ENCODE measurements around the gene MICA.

DNA sequence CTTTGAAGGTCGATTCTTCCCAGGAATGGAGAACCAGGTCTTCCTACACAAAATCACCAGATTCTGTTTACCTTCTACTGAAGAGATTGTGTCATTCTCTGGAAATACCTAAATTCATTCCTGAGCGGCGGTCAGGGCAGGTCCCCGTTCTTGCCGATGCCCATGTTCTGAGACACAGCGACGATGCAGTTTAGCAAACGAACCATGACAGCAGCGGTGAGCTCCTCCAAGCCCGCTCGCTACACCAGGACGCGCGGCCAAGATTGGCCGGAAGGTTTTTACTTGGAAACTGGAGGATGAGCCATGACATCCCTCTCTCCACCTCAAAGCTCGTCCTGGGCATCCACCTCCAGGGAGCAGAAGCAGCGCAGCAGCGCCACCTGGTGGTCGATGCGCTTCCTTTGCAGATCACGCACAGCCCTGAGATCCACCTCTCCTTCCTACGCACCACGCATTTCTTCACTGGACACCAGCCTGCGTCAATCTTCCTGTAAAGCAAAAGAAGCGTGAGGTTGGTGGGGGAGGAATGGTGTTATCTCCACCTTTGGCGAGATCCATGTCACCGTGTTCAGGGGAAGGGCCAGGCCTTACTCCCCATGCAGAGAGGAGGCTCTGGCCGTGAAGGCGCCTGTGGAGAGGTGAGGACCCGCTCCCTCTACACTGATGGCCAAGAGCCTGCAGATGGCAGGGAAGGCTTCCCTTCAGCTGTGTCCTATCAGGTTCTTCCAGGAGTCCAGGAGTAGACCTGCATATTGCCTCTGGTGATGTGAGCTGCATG is 36.5 kb upstream of the MICA start:
- TF ChIP-seq BHLHE40 (IDR thresholded peaks at IDR 0.05; ENCODE audit: borderline replicate concordance) (no peak), ELF4 (IDR thresholded peaks at IDR 0.05) (no peak), TARDBP (IDR thresholded peaks at IDR 0.05) (no peak), FOXA1 (IDR thresholded peaks at IDR 0.05) (no peak), SP1 (IDR thresholded peaks at IDR 0.05) (no peak), SUZ12 (IDR thresholded peaks at IDR 0.05) (no peak), FOXM1 (IDR thresholded peaks at IDR 0.05; ENCODE audit: borderline replicate concordance) (no peak), NFRKB (IDR thresholded peaks at IDR 0.05) (no peak), FOXK2 (IDR thresholded peaks at IDR 0.05) (no peak), ARNT (IDR thresholded peaks at IDR 0.05) (no peak), HDGF (IDR thresholded peaks at IDR 0.05; ENCODE audit: borderline replicate concordance) (0 out of 2 replicates have a peak, but pooled peaks have one; percentile 33), CTBP1 (IDR thresholded peaks at IDR 0.05; ENCODE audit: borderline replicate concordance) (no peak), ZNF384 (IDR thresholded peaks at IDR 0.05) (no peak)
- TF ChIP-seq, protein P1, sequence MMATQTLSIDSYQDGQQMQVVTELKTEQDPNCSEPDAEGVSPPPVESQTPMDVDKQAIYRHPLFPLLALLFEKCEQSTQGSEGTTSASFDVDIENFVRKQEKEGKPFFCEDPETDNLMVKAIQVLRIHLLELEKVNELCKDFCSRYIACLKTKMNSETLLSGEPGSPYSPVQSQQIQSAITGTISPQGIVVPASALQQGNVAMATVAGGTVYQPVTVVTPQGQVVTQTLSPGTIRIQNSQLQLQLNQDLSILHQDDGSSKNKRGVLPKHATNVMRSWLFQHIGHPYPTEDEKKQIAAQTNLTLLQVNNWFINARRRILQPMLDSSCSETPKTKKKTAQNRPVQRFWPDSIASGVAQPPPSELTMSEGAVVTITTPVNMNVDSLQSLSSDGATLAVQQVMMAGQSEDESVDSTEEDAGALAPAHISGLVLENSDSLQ (IDR thresholded peaks at IDR 0.05): peak; percentile 74

Data from HEK293T (cell line).